Prostate gland (tissue), 2 donors: ENCODE data around the gene ZNF341. TPM values are rescaled to one million over a fixed set of nuclear protein-coding genes. Genes with fewer than 3 reads are reported as not detected.

ENCODE experiments used
- DNase-seq: peaks from one replicate; pipeline ENCODE4 v3.0.0-alpha.2; 2019; ENCODE audit warnings: low spot score
- H3K27ac ChIP-seq, 2 donors: fragments of 200-600 bp; sonication (generic); 2 replicates each; pipeline ENCODE4 v1.5.1; 2017 to 2019
- H3K27me3 ChIP-seq: fragments of 200-600 bp; sonication (generic); replicated peaks from 2 replicates; pipeline ENCODE4 v1.5.1; 2019; ENCODE audit not compliant: insufficient read depth
- H3K36me3 ChIP-seq, 2 donors: fragments of 200-600 bp; sonication (generic); 1 replicate in 1 of 2; 2 replicates in 1 of 2; pipeline versions ENCODE4 v1.5.1 to v1.8.1; 2017 to 2019
- H3K4me1 ChIP-seq: fragments of 200-600 bp; sonication (generic); replicated peaks from 2 replicates; pipeline ENCODE4 v1.5.1; 2019
- H3K4me3 ChIP-seq, 2 donors: fragments of 200-600 bp; sonication (generic); 2 replicates each; pipeline ENCODE4 v1.5.1; 2017 to 2019
- H3K9me3 ChIP-seq: fragments of 200-600 bp; sonication (generic); 2 replicates; pipeline ENCODE4 v1.5.1; 2017
- POLR2A ChIP-seq: fragments of 450-650 bp; IDR thresholded peaks from one replicate; pipeline ENCODE4 v1.6.1; 2016; ENCODE audit warnings: antibody characterized with exemption, mild to moderate bottlenecking
- POLR2AphosphoS5 ChIP-seq: sonication (generic); formaldehyde crosslinking; IDR thresholded peaks from one replicate; pipeline ENCODE4 v1.6.1; 2017; ENCODE audit warnings: antibody characterized with exemption
- WGBS: methylation state at CpG from one replicate; pipeline ENCODE4 v1.1.5; 2018; 5-methylcytosine and 5-hydroxymethylcytosine counted together
- intact Hi-C: fragments of 100-400 bp; cut with DNase I; formaldehyde crosslinking; loops from one replicate; pipeline ENCODE4 v1.14.2; 2022
- total RNA-seq, 2 donors: library from RNA; depleted of rRNA; stranded (reverse); fragments of >200 nt; gene quantifications; one replicate each; pipeline ENCODE4 v1.1.0, GENCODE V29; 2016
- TF ChIP-seq, protein P1 (sequence below), 4 experiments: fragments of 200-600 bp in 2 of 4; fragments of 450-650 bp in 2 of 4; sonication (generic) in 2 of 4; IDR thresholded peaks; 1 replicate in 3 of 4; 2 replicates in 1 of 4; pipeline ENCODE4 v1.5.1; 2016 to 2019; ENCODE audit warnings: antibody characterized with exemption in 4 of 4, mild to moderate bottlenecking in 2 of 4, moderate library complexity in 2 of 4

Gene ZNF341
- total RNA-seq, 2 donors from 2014 or later: 2.8 to 7.0 TPM

DNA sequence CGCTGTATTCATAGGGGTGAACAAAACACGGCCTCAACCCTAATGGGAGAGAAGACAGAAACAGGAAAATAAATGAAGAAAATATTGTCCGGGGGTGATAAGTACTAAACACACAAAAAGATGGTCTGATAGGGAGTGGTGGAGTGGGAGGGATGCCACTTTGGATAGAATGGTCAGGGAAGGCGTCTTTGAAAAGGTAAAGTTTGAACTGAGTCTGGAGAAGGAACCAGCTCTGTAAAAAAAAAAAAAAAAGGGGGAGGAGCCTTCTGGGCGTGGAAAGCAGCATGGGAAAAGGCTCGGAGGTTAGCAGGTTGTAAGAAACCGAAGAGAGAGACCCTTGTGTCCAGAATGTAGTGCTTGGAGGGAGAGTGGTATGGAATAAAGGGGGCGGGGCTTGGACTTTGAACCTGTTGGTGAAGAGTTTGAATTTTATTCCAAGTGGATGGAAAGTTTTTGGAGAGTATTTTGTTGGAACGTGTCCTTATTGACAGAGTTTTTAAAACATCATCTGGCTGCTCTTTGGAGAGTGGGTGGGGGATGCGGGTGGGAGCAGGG is 81.2 kb downstream of the ZNF341 start:
- Histone ChIP-seq H3K9me3 (no peaks in the 10 kb centered on the region), H3K4me3 (peak overlapping the region; percentile 78 to 96), H3K27me3 (no peaks in the 10 kb centered on the region), H3K4me1 (no peaks in the 10 kb centered on the region), H3K36me3 (no peaks in the 10 kb centered on the region), H3K27ac (peak overlapping the region; percentile 78 to 94)
- intact Hi-C loops: loop anchor here (5.0 kb wide), 1 partner anchor 81 kb away; the partner anchor contains the start of gene ZNF341
- DNase-seq: no peak
- 22% methylated on average over 10 of the region's 10 CpGs for WGBS
- no peak for TF ChIP-seq POLR2A
- peak; percentile 18 for TF ChIP-seq POLR2AphosphoS5

DNA sequence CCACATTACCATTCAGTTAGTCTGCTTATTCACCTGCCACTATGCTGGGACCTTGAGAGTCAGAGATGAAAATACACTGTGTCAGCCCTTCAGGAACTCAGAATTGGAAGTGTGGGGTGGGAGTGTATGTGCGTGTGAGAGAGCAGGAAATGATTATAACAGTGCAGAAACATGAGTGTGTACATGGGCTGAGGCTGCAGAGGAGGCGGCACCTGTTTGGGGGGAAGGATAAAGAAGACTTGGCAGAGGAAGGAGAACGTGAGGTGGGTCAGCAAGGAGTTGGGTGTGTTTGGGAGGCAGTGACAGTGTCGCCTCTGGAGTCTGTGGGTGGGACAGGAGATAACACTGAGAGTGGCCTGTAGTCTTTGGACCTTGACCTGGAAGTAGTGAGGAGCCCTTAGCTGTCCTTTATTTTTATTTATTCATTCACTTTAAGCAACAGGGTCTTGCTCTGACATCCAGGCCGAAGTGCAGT is 82.5 kb downstream of the ZNF341 start:
- peaks cover 6% of the 10 kb centered on the region for H3K4me1 ChIP-seq
- 73% methylated on average over 5 of the region's 5 CpGs for WGBS
- H3K4me3 ChIP-seq: no peak overlapping the region
- H3K27me3 ChIP-seq: no peaks in the 10 kb centered on the region
- DNase-seq: no peak
- H3K27ac ChIP-seq: no peak overlapping the region
- H3K9me3 ChIP-seq: no peaks in the 10 kb centered on the region
- TF ChIP-seq POLR2AphosphoS5: no peak
- no peak for TF ChIP-seq POLR2A
- TF ChIP-seq, protein P1, sequence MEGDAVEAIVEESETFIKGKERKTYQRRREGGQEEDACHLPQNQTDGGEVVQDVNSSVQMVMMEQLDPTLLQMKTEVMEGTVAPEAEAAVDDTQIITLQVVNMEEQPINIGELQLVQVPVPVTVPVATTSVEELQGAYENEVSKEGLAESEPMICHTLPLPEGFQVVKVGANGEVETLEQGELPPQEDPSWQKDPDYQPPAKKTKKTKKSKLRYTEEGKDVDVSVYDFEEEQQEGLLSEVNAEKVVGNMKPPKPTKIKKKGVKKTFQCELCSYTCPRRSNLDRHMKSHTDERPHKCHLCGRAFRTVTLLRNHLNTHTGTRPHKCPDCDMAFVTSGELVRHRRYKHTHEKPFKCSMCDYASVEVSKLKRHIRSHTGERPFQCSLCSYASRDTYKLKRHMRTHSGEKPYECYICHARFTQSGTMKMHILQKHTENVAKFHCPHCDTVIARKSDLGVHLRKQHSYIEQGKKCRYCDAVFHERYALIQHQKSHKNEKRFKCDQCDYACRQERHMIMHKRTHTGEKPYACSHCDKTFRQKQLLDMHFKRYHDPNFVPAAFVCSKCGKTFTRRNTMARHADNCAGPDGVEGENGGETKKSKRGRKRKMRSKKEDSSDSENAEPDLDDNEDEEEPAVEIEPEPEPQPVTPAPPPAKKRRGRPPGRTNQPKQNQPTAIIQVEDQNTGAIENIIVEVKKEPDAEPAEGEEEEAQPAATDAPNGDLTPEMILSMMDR (IDR thresholded peaks at IDR 0.05): no peak
- intact Hi-C loops: loop anchor here (5.0 kb wide), 1 partner anchor 82 kb away; the partner anchor contains the start of gene ZNF341
- no peaks in the 10 kb centered on the region for H3K36me3 ChIP-seq

DNA sequence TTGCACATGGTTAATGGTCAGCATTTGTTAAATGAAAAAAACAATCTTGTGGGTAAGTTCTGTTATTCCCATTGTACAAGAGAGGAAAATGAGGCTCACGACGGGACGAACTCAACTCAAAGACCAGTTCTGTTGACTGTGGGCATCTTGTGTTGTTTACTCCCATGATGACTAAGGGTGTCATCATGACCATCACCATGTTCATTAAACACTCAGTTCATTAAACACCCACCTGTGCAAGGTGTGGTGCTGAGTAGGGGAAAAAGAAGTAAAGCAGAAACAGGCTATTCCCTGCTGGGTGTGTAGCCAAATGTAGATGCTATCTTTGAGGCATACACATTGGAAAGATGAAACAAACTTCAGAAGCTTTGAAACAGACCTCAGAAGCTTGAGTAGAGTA is 83.9 kb downstream of the ZNF341 start:
- no peaks in the 10 kb centered on the region for H3K9me3 ChIP-seq
- no peak for DNase-seq
- no peaks in the 10 kb centered on the region for H3K36me3 ChIP-seq
- no peak overlapping the region for H3K4me3 ChIP-seq
- WGBS: 98% methylated on average over 3 of the region's 3 CpGs
- intact Hi-C loops: no loop called here
- peaks cover 6% of the 10 kb centered on the region for H3K4me1 ChIP-seq
- H3K27me3 ChIP-seq: no peaks in the 10 kb centered on the region
- no peak for TF ChIP-seq POLR2AphosphoS5
- H3K27ac ChIP-seq: no peak overlapping the region

DNA sequence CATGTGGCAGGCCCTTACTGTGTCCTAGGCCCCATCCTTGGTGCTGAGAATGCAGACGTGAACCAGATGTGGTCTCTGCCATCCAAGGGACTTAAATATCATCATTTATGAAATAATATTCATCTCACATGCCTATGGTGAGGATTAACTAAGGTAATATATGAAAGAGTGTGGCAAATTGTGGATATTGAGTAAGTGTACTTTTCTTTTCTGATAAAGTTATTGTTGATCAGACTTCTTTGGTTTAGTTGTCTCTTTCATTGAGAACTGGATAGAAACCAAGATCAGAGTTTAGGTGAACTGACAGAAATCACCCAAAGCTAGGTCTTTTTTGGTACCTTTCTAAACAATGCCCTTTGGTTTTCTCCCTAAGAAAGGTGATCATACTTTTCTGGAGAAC is 84.4 kb downstream of the ZNF341 start:
- Histone ChIP-seq H3K36me3 (no peaks in the 10 kb centered on the region), H3K9me3 (no peaks in the 10 kb centered on the region), H3K4me1 (peaks cover 6% of the 10 kb centered on the region), H3K4me3 (no peak overlapping the region), H3K27ac (no peak overlapping the region), H3K27me3 (no peaks in the 10 kb centered on the region)
- TF ChIP-seq POLR2AphosphoS5: no peak
- no peak for TF ChIP-seq POLR2A
- TF ChIP-seq, protein P1 (IDR thresholded peaks at IDR 0.05): no peak
- no peak for DNase-seq
- WGBS: 86% methylated on average over 1 of the region's 1 CpG
- intact Hi-C loops: no loop called here

DNA sequence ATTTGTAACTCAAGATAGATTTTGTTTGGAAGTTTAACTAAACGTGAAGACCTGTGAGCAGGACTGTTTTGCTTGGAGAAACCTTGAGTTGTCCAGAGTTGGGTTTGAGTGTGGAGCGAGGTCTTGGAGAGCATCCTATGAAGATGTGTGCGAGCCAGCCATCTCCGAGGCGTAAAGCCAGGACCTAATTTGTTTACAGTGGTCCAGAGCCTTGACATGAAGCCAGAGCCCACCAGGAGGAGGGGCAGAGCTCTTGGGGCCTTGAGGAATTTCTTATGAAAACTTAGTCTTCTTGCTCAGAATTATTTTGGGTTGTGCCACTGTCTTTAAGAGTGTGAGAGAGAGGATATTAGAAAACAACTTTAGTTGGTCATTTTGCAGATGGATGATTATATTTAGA is 85.6 kb downstream of the ZNF341 start:
- Histone ChIP-seq H3K9me3 (no peaks in the 10 kb centered on the region), H3K27ac (no peak overlapping the region), H3K4me3 (no peak overlapping the region), H3K4me1 (peaks cover 6% of the 10 kb centered on the region), H3K36me3 (no peaks in the 10 kb centered on the region), H3K27me3 (no peaks in the 10 kb centered on the region)
- intact Hi-C loops: no loop called here
- TF ChIP-seq, protein P1 (IDR thresholded peaks at IDR 0.05): no peak
- TF ChIP-seq POLR2A (no peak), POLR2AphosphoS5 (no peak)
- whole genome bisulfite sequencing: 59% methylated on average over 5 of the region's 5 CpGs
- DNase-seq: no peak

DNA sequence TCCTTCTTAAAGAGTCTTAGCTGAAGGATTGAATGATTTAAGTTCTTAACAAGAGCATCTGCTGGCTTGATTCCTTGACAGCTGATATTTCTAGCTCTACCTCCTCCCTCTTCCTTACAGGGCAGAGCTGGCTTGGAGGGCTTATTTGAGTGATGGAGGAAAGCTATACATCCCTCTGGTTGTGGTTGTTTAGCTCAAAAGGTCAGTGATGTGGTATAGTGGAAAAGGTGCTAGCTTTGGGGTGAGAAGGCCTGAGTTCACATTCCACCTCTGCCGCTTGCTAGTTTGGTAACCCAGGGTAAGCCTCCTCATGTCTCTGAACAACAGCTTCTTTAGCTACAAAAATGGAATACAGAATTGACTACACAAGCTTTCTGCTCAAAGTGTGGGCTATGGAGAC is 87.7 kb downstream of the ZNF341 start:
- WGBS: 95% methylated on average over 1 of the region's 1 CpG
- no peak for DNase-seq
- H3K27me3 ChIP-seq: no peaks in the 10 kb centered on the region
- intact Hi-C loops: no loop called here
- no peaks in the 10 kb centered on the region for H3K36me3 ChIP-seq
- no peak overlapping the region for H3K4me3 ChIP-seq
- no peaks in the 10 kb centered on the region for H3K9me3 ChIP-seq
- peaks cover 6% of the 10 kb centered on the region for H3K4me1 ChIP-seq
- no peak overlapping the region for H3K27ac ChIP-seq
- TF ChIP-seq, protein P1 (IDR thresholded peaks at IDR 0.05): no peak
- no peak for TF ChIP-seq POLR2A
- no peak for TF ChIP-seq POLR2AphosphoS5
